Chondrocyte (in vitro differentiated cells): ENCODE measurements around the gene EIPR1. TPM values are rescaled to one million over a fixed set of nuclear protein-coding genes. Genes with fewer than 3 reads are reported as not detected.

ENCODE experiments used
- DNase-seq: peaks from one replicate; pipeline ENCODE4 v3.0.0; 2021; ENCODE audit warnings: mixed read lengths, low spot score
- H3K27ac Mint-ChIP-seq: one replicate; pipeline ENCODE4 v1.8.0; 2021; ENCODE audit warnings: mild to moderate bottlenecking, moderate library complexity, mixed read lengths; ENCODE audit not compliant: unreplicated experiment
- H3K27me3 Mint-ChIP-seq: 2 replicates; pipeline ENCODE4 v1.8.0; 2021; ENCODE audit warnings: low read depth, mixed read lengths
- H3K36me3 Mint-ChIP-seq: 2 replicates; pipeline ENCODE4 v1.8.0; 2021; ENCODE audit warnings: low read depth, mixed read lengths
- H3K4me1 Mint-ChIP-seq: 2 replicates; pipeline ENCODE4 v1.8.0; 2021; ENCODE audit warnings: low read depth, mild to moderate bottlenecking, mixed read lengths
- H3K4me3 Mint-ChIP-seq: one replicate; pipeline ENCODE4 v1.8.0; 2021; ENCODE audit warnings: mild to moderate bottlenecking, moderate library complexity, mixed read lengths; ENCODE audit not compliant: unreplicated experiment
- H3K9me3 Mint-ChIP-seq: 2 replicates; pipeline ENCODE4 v1.8.0; 2021; ENCODE audit warnings: low read depth, mixed read lengths
- total RNA-seq: library from RNA; stranded (reverse); gene quantifications from 3 replicates; pipeline ENCODE4 v1.2.1, GENCODE V29; 2021
- TF ChIP-seq, protein P1 (sequence below): fragments of 200-600 bp; sonication (generic); IDR thresholded peaks from 2 replicates; pipeline ENCODE4 v1.5.0; 2021; ENCODE audit warnings: antibody characterized with exemption, mild to moderate bottlenecking, moderate library complexity

The EIPR1 gene
- total RNA-seq, 1 donor from 2014 or later, result 18.2 TPM

DNA sequence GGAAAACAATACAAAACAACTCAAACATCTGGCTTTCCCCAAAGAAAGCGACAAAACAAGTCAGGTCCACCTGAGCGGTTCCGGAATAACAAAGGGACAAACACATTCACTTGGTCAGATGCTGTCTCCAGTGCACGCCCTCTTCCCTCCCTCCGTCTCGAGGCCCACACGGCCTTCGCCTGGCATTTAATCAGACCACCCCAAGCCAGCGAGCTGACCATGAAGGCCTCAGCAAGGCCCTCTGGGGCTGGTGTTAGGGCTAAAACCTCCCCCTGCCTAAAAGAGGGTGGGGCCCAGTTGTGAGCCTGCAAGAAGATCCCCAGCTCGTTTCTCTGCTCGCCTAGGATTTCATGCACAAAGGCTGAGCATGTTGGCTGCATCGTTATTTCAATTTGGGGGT is 180.3 kb downstream of the EIPR1 start:
- no peak overlapping the region for H3K27ac Mint-ChIP-seq

DNA sequence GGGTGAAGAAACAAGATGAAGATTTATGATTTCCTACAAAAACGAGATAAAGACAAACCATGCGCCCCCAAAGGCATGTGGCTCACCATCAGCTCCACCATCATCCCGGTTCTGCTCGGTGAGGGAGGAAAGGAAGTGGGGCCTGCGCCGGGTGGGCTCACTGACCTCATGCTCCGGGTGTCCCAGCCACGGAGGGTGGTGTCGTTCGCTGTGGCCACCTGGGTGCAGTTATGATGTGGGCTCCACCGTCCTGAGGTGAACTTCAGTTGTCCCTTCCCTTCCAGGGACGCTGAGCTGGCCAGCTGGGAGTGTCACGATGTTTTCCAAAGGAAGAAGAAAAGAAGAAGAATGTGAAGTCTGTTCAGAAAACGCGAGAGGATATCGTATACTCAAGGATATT is 180.9 kb downstream of the EIPR1 start:
- Mint-ChIP-seq H3K4me1 (peaks cover 7% of the 10 kb centered on the region), H3K4me3 (no peak overlapping the region), H3K27me3 (no peaks in the 10 kb centered on the region), H3K36me3 (peaks cover 11% of the 10 kb centered on the region), H3K9me3 (no peaks in the 10 kb centered on the region), H3K27ac (no peak overlapping the region)
- DNase-seq, result no peak
- TF ChIP-seq, protein P1, sequence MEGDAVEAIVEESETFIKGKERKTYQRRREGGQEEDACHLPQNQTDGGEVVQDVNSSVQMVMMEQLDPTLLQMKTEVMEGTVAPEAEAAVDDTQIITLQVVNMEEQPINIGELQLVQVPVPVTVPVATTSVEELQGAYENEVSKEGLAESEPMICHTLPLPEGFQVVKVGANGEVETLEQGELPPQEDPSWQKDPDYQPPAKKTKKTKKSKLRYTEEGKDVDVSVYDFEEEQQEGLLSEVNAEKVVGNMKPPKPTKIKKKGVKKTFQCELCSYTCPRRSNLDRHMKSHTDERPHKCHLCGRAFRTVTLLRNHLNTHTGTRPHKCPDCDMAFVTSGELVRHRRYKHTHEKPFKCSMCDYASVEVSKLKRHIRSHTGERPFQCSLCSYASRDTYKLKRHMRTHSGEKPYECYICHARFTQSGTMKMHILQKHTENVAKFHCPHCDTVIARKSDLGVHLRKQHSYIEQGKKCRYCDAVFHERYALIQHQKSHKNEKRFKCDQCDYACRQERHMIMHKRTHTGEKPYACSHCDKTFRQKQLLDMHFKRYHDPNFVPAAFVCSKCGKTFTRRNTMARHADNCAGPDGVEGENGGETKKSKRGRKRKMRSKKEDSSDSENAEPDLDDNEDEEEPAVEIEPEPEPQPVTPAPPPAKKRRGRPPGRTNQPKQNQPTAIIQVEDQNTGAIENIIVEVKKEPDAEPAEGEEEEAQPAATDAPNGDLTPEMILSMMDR, result no peak

More for the DNA sequence above, 180.3 kb downstream of the EIPR1 start:
- peaks cover 9% of the 10 kb centered on the region for H3K36me3 Mint-ChIP-seq
- no peak overlapping the region for H3K4me3 Mint-ChIP-seq
- no peak for DNase-seq
- no peaks in the 10 kb centered on the region for H3K9me3 Mint-ChIP-seq
- H3K27me3 Mint-ChIP-seq, result no peaks in the 10 kb centered on the region
- peaks cover 7% of the 10 kb centered on the region for H3K4me1 Mint-ChIP-seq
- TF ChIP-seq, protein P1, result no peak

DNA sequence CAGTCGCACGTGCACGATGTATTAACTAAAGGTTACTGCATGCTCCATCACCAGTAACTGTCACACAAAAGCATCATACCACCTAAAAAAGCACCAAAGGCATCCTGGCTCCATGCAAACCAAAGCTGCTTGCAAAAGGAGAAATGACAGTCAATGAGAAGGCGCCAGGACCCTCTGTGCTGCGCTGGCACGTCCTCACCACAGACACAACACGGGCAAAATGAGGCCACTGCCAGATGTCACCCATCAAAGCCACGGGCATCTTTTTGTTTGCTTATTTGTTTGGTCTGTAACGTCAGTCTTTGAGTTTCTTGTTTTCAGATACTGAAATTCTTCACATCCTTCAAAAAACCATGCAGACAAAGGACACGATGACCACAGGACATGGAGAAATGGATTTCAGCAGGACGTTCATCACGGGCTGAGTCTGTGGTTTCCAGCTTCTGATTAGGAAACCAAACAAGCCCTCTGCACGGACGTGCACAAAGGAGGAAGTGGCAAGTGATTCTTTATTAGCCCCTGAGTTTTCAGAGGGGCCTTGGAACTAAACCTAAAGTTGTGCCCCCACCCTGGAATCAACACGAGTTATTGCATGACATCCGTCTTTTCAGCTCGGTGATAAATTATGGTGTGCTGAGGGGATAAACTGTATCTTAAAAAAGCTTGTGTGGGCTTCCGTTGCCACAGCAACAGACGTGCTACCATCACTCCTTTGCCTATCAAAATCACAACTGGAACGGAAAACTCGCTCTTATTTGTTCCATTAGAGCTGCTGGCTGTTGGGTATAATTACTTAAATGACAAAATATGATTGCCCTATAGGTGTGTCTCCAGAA is 181.8 kb downstream of the EIPR1 start:
- Mint-ChIP-seq H3K36me3 (peaks cover 10% of the 10 kb centered on the region), H3K27me3 (no peaks in the 10 kb centered on the region), H3K9me3 (no peaks in the 10 kb centered on the region), H3K27ac (no peak overlapping the region), H3K4me3 (no peak overlapping the region), H3K4me1 (peaks cover 7% of the 10 kb centered on the region)
- DNase-seq, result no peak
- TF ChIP-seq, protein P1, result no peak

DNA sequence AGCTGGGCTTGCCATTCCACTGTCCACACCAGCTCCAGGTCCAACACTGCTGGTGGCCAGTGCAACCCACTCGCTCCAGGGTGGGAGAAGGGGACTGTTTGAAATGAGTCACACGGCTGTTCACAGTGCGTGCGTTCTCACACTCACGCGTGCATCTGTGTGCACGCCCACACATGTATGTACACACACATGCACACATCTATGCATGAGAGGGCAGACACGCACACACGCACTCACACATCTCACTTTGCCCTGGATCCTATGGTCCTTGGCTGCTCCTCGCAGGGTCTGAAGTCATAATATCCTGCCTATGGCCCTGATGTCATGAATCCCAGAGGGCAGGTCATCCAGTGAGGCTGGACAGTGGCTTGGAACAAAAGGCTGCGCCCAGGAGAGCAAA is 182.8 kb downstream of the EIPR1 start:
- TF ChIP-seq, protein P1, result no peak
- Mint-ChIP-seq H3K27me3 (no peaks in the 10 kb centered on the region), H3K9me3 (no peaks in the 10 kb centered on the region), H3K4me1 (peaks cover 4% of the 10 kb centered on the region), H3K27ac (no peak overlapping the region), H3K36me3 (peaks cover 10% of the 10 kb centered on the region), H3K4me3 (no peak overlapping the region)
- no peak for DNase-seq

DNA sequence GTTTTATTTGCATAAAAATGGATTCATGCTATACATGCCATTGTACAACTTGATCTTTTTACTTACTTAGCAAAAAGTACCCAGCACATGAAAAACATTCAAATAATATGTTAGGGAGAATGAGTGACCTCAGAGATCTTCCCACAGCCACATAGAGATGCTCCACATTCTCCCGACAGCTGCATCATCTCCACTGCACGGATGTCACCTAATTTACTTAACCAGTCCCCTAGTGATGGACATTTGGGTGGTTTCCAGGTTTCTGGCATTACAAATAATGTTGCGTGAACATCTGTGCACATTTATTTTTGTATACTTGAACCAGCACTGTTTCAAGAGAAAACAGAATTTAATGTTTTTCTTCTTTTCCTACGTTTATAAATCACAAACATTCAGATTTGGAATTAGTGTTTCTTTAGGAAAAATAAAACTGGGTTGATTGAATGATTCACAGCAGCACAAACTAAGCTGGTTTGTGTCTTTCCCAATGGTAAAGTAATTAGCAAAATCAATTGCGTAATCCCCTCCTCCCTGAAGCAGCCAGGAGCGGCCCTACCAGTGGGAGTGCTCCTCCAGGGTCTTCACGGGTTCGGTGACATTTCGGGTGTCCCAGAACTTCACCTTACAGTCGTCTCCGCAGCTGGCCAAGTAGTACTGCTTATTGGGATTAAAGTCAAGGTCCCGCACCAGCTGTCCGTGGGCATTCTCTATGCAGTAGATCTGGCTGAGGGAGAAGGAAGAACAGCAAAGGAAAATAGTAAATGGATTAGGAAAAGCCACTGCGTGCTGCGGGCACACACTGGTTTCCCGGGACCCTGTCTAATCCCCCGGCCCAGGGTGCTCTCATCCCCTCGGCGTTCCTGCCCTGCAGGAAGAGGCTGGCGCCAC is 183.9 kb downstream of the EIPR1 start:
- Mint-ChIP-seq H3K4me3 (no peak overlapping the region), H3K9me3 (no peaks in the 10 kb centered on the region), H3K27me3 (no peaks in the 10 kb centered on the region), H3K4me1 (no peaks in the 10 kb centered on the region), H3K36me3 (peaks cover 10% of the 10 kb centered on the region), H3K27ac (no peak overlapping the region)
- TF ChIP-seq, protein P1, result no peak
- DNase-seq, result no peak
